HL-60/S4 treated with phorbol 12-myristate 13-acetate at 8.2 ng/mL for 4 days and 3 days (cell line): ENCODE measurements around the gene ZMYND8.
"Not testable (repeated sequence)": the region's sequence is repeated elsewhere in the genome, so short reads cannot be mapped to it uniquely, and the experiment has no call there.

Source experiments
- in situ Hi-C: fragments of 300-500 bp; cut with MboI; formaldehyde crosslinking; loops from 2 replicates; pipeline ENCODE4 v1.15.0; 2022; ENCODE audit warnings: low sequenced_read_pairs

Gene ZMYND8

GRCh38 chr20:47215653-47216397 lies 140.7 kb downstream of the ZMYND8 start:
- in situ Hi-C loops, result no loop called here

- in situ Hi-C loops, result no loop called here
Observed at GRCh38 chr20:47213966-47214365, 142.5 kb downstream of the ZMYND8 start.

GRCh38 chr20:47212606-47213207 lies 143.8 kb downstream of the ZMYND8 start:
- in situ Hi-C loops, result no loop called here

- in situ Hi-C loops, result no loop called here
Observed at GRCh38 chr20:47211036-47211435, 145.5 kb downstream of the ZMYND8 start.

GRCh38 chr20:47210470-47210869 lies 146.0 kb downstream of the ZMYND8 start:
- in situ Hi-C loops, result no loop called here

- in situ Hi-C loops, result no loop called here
Observed at GRCh38 chr20:47209982-47210381, 146.5 kb downstream of the ZMYND8 start.

GRCh38 chr20:47208534-47209174 lies 147.8 kb downstream of the ZMYND8 start:
- in situ Hi-C loops, result no loop called here

GRCh38 chr20:47206962-47207641 lies 149.4 kb downstream of the ZMYND8 start:
- in situ Hi-C loops, result no loop called here

GRCh38 chr20:47206552-47206951 lies 149.9 kb downstream of the ZMYND8 start:
- in situ Hi-C loops, result not testable (repeated sequence)

GRCh38 chr20:47205577-47206123 lies 150.8 kb downstream of the ZMYND8 start:
- in situ Hi-C loops, result no loop called here

- in situ Hi-C loops, result not testable (repeated sequence)
Observed at GRCh38 chr20:47204850-47205122, 151.7 kb downstream of the ZMYND8 start.

GRCh38 chr20:47204008-47204849 lies 152.3 kb downstream of the ZMYND8 start:
- in situ Hi-C loops, result no loop called here

- in situ Hi-C loops, result no loop called here
Observed at GRCh38 chr20:47202733-47203667, 153.5 kb downstream of the ZMYND8 start.

- in situ Hi-C loops, result no loop called here
Observed at GRCh38 chr20:47201074-47201730, 155.3 kb downstream of the ZMYND8 start.

- in situ Hi-C loops, result no loop called here
Observed at GRCh38 chr20:47198996-47199552, 157.4 kb downstream of the ZMYND8 start.

GRCh38 chr20:47198254-47198671 lies 158.2 kb downstream of the ZMYND8 start:
- in situ Hi-C loops, result no loop called here

- in situ Hi-C loops, result no loop called here
Observed at GRCh38 chr20:47196091-47197081, 160.1 kb downstream of the ZMYND8 start.
